ENCODE measurements around the gene AK4.

The AK4 gene

DNA sequence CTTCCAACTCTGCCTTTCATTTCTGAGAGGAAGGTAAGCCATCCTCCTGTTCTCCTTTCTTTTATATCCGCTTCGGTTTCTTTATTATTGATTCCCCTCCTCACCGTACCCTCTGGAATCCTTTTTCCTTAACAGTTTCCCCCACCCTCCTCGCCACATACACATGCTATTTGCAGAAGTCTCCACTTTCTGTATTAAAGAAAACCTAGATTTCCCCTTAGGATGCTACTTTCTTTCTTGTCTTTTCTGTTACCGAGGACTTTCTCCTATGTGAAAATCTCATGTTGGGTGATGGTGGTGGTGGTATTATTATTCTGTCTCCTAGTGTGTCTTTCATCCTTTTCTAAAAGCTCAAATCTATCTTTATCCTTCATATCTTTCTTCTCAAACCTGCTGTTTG, 62.3 kb downstream of the AK4 start:
- no peaks in the 10 kb centered on the region for H3K36me3 ChIP-seq (ENCODE audit: control insufficient read depth in 2 of 2, insufficient read depth in 1 of 2, low read length in 2 of 2)
- CTCF ChIA-PET = interaction anchor here (0.5 to 4.5 kb wide), 7 partner anchors 21 to 461 kb away, joined by 3 to 25 read pairs (median 5); no protein-coding TSS in a partner anchor
- no peaks in the 10 kb centered on the region for H3K9me3 ChIP-seq (ENCODE audit: control insufficient read depth, insufficient read depth, low read depth, low read length)
- POLR2A ChIA-PET = interaction anchor here (0.5 kb wide), 1 partner anchor 904 kb away, joined by 5 read pairs; no protein-coding TSS in a partner anchor
- H3K4me1 ChIP-seq (ENCODE audit: control insufficient read depth, insufficient read depth, low read length) = no peaks in the 10 kb centered on the region
- TF ChIP-seq ZBTB26 (tag by site-specific recombination; optimal IDR thresholded peaks at IDR 0.05) (no peak), PRDM1 (tag by site-specific recombination; IDR thresholded peaks at IDR 0.05) (peak; percentile 57; the same call in 1 of the 2 replicates), ZNF747 (tag by site-specific recombination; IDR thresholded peaks at IDR 0.05) (no peak)
- H3K27ac ChIP-seq (ENCODE audit: extremely low read depth, low read depth, low read length) = no peak overlapping the region
- no peak overlapping the region for H3K4me3 ChIP-seq (ENCODE audit: low read depth, low read length)

GRCh38 chr1:65211331-65211730, 63.3 kb downstream of the AK4 start:
- Histone ChIP-seq H3K27ac (ENCODE audit: extremely low read depth, low read depth, low read length) (no peak overlapping the region), H3K4me1 (ENCODE audit: control insufficient read depth, insufficient read depth, low read length) (no peaks in the 10 kb centered on the region), H3K9me3 (ENCODE audit: control insufficient read depth, insufficient read depth, low read depth, low read length) (no peaks in the 10 kb centered on the region), H3K36me3 (ENCODE audit: control insufficient read depth in 2 of 2, insufficient read depth in 1 of 2, low read length in 2 of 2) (no peaks in the 10 kb centered on the region), H3K4me3 (ENCODE audit: low read depth, low read length) (no peak overlapping the region)
- TF ChIP-seq ZNF558 (tag by site-specific recombination; IDR thresholded peaks at IDR 0.05) (no peak), ZNF561 (tag by site-specific recombination; IDR thresholded peaks at IDR 0.05; ENCODE audit: borderline replicate concordance) (no peak)
- ChIA-PET POLR2A (no interaction called here), CTCF (interaction anchor here (0.7 to 1.2 kb wide), 4 partner anchors 120 to 151 kb away, joined by 3 to 6 read pairs (median 4); no protein-coding TSS in a partner anchor)

DNA sequence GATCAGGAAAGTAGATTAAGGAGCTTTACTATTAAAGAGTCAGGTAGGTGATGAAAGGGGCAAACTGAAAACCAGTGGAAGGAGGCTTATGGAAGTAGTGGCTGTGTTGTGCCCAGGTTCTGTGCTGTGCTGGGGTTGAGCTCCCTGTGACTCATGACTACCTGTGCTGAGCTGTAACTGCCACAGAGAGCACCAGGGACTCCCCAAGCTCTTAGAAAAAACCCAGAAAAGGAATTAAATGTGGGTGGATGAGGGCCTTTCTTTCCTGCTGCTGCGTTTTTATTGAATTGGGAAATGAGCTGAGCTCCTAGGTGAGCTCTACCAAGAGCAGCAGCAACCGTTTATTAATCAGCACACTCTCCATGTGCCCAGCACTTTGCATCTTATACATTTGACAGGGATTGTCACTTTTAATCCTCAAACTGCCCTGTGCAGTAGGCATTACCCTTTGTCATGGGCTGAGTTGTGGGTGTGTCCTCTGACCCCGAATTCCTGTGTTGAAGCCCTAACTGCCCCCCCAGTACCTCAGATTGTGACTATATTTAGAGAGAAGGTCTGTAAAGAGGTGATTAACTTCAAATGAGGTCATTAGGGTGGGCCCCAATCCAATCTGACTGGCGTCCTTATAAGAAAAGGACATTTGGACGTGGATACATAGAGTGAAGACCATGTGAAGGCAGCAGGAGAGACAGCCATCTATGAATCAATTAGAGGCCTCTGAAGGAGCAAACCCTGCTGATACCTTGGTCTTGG, 65.4 kb downstream of the AK4 start:
- Histone ChIP-seq H3K4me1 (ENCODE audit: control insufficient read depth, insufficient read depth, low read length) (no peaks in the 10 kb centered on the region), H3K4me3 (ENCODE audit: low read depth, low read length) (no peak overlapping the region), H3K27ac (ENCODE audit: extremely low read depth, low read depth, low read length) (no peak overlapping the region), H3K9me3 (ENCODE audit: control insufficient read depth, insufficient read depth, low read depth, low read length) (no peaks in the 10 kb centered on the region), H3K36me3 (ENCODE audit: control insufficient read depth in 2 of 2, insufficient read depth in 1 of 2, low read length in 2 of 2) (peaks cover 0 to under 1% of the 10 kb centered on the region in 2 experiments; a peak in 1 of 3 replicates)
- CTCF ChIA-PET = interaction anchor here (0.7 to 1.1 kb wide), 3 partner anchors 22 to 956 kb away, joined by 3 read pairs; no protein-coding TSS in a partner anchor
- no peak for TF ChIP-seq YY2 (tag by site-specific recombination; IDR thresholded peaks at IDR 0.05)
- TF ChIP-seq PRDM1 (tag by site-specific recombination; IDR thresholded peaks at IDR 0.05) = no peak
- no peak for TF ChIP-seq ZNF274 (IDR thresholded peaks at IDR 0.05; ENCODE audit: low read length)
- no peak for TF ChIP-seq ZNF274 (tag by site-specific recombination; IDR thresholded peaks at IDR 0.05; ENCODE audit: borderline replicate concordance)
- TF ChIP-seq, protein P1, sequence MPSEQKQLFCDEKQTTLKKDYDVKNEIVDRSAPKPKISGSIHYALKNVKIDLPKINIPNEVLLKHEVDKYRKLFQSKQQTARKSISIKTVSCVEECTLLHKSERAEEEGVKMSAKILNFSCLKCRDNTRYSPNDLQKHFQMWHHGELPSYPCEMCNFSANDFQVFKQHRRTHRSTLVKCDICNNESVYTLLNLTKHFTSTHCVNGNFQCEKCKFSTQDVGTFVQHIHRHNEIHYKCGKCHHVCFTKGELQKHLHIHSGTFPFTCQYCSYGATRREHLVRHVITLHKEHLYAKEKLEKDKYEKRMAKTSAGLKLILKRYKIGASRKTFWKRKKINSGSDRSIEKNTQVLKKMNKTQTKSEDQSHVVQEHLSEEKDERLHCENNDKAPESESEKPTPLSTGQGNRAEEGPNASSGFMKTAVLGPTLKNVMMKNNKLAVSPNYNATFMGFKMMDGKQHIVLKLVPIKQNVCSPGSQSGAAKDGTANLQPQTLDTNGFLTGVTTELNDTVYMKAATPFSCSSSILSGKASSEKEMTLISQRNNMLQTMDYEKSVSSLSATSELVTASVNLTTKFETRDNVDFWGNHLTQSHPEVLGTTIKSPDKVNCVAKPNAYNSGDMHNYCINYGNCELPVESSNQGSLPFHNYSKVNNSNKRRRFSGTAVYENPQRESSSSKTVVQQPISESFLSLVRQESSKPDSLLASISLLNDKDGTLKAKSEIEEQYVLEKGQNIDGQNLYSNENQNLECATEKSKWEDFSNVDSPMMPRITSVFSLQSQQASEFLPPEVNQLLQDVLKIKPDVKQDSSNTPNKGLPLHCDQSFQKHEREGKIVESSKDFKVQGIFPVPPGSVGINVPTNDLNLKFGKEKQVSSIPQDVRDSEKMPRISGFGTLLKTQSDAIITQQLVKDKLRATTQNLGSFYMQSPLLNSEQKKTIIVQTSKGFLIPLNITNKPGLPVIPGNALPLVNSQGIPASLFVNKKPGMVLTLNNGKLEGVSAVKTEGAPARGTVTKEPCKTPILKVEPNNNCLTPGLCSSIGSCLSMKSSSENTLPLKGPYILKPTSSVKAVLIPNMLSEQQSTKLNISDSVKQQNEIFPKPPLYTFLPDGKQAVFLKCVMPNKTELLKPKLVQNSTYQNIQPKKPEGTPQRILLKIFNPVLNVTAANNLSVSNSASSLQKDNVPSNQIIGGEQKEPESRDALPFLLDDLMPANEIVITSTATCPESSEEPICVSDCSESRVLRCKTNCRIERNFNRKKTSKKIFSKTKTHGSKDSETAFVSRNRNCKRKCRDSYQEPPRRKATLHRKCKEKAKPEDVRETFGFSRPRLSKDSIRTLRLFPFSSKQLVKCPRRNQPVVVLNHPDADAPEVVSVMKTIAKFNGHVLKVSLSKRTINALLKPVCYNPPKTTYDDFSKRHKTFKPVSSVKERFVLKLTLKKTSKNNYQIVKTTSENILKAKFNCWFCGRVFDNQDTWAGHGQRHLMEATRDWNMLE (tag by site-specific recombination; conservative IDR thresholded peaks at IDR 0.05; ENCODE audit: low read depth) = no peak
- POLR2A ChIA-PET = no interaction called here

All from HEK293 (cell line).